ENCODE data around the gene SYT7. TPM values are rescaled to one million over a fixed set of nuclear protein-coding genes. Genes with fewer than 3 reads are reported as not detected.

The SYT7 gene
- total RNA-seq, 2 experiments from 2014 or later: not detected

DNA sequence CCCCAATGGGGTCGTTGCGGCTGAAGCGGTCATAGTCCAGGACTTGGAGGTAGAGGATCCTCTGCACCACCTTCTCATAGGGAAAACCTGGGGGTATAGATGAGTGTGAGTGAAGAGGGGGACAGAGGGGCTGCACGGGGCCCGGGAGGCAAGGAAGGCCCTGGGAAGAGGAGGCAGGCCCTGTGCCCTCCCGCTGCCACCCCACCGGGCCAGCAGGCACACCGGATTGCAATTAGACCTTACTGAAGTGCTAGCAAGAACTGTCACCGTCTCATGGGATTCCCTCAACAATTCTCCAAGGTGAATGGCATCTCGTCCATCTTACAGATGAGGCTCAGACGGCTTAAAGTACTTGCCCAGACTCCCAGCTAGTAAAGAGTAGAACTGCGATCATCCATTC, 56.4 kb downstream of the SYT7 start:
- no peak overlapping the region for H3K27ac Mint-ChIP-seq
- H3K9me3 ChIP-seq (ENCODE audit: control insufficient read depth in 1 of 2, insufficient read depth in 1 of 2, low read length in 2 of 2): no peaks in the 10 kb centered on the region
- H3K4me1 ChIP-seq (ENCODE audit: insufficient read depth, low read length): no peaks in the 10 kb centered on the region
- no peaks in the 10 kb centered on the region for H3K4me1 Mint-ChIP-seq (ENCODE audit: low read depth)
- no peaks in the 10 kb centered on the region for H3K36me3 ChIP-seq (ENCODE audit: insufficient read depth, low read length)
- H3K4me3 ChIP-seq (ENCODE audit: low read length): no peak overlapping the region
- no peaks in the 10 kb centered on the region for H3K36me3 Mint-ChIP-seq (ENCODE audit: low read depth)
- no peak for ATAC-seq (ENCODE audit: poor library complexity)
- TF ChIP-seq, protein P1, sequence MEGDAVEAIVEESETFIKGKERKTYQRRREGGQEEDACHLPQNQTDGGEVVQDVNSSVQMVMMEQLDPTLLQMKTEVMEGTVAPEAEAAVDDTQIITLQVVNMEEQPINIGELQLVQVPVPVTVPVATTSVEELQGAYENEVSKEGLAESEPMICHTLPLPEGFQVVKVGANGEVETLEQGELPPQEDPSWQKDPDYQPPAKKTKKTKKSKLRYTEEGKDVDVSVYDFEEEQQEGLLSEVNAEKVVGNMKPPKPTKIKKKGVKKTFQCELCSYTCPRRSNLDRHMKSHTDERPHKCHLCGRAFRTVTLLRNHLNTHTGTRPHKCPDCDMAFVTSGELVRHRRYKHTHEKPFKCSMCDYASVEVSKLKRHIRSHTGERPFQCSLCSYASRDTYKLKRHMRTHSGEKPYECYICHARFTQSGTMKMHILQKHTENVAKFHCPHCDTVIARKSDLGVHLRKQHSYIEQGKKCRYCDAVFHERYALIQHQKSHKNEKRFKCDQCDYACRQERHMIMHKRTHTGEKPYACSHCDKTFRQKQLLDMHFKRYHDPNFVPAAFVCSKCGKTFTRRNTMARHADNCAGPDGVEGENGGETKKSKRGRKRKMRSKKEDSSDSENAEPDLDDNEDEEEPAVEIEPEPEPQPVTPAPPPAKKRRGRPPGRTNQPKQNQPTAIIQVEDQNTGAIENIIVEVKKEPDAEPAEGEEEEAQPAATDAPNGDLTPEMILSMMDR (IDR thresholded peaks at IDR 0.05): no peak
- ChIA-PET CTCF (no interaction called here), POLR2A (no interaction called here)
- peaks cover 38% of the 10 kb centered on the region for H3K27me3 Mint-ChIP-seq
- no peak overlapping the region for H3K4me3 Mint-ChIP-seq
- no peaks in the 10 kb centered on the region for H3K9me3 Mint-ChIP-seq
- H3K27ac ChIP-seq (ENCODE audit: low read depth in 1 of 2, low read length in 2 of 2): no peak overlapping the region
- DNase-seq: no peak
- H3K27me3 ChIP-seq (ENCODE audit: control insufficient read depth in 1 of 2, insufficient read depth in 2 of 2, low read length in 2 of 2): peaks cover 4 to 5% of the 10 kb centered on the region in 2 experiments
- intact Hi-C loops (cut with DNase I, micrococcal nuclease): no loop called here

DNA sequence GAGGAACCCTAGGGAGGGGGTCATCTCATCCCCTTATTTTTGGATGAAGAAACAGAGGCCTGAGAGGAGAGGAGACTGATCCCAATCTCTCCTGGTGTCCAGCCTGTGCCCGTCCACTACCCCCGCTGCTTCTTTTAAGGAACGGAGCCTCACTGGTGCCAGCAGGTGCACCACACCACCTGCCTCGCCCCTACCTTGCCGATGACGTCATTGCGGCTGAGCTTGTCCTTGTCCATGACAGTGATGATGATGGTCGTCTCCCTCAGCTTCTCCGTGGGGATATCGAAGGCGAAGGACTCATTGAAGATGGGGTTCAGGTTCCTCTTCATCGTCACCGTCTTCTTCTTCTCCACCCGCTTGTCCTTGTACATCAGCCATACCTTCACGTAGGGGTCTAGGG, 58.0 kb downstream of the SYT7 start:
- no peaks in the 10 kb centered on the region for H3K36me3 Mint-ChIP-seq (ENCODE audit: low read depth)
- peaks cover 35% of the 10 kb centered on the region for H3K27me3 Mint-ChIP-seq
- H3K27ac ChIP-seq (ENCODE audit: low read depth in 1 of 2, low read length in 2 of 2): no peak overlapping the region
- no peak overlapping the region for H3K27ac Mint-ChIP-seq
- ChIA-PET CTCF (no interaction called here), POLR2A (no interaction called here)
- H3K9me3 Mint-ChIP-seq: no peaks in the 10 kb centered on the region
- peaks cover 6 to 12% of the 10 kb centered on the region in 2 experiments for H3K27me3 ChIP-seq (ENCODE audit: control insufficient read depth in 1 of 2, insufficient read depth in 2 of 2, low read length in 2 of 2)
- H3K36me3 ChIP-seq (ENCODE audit: insufficient read depth, low read length): no peaks in the 10 kb centered on the region
- no peaks in the 10 kb centered on the region for H3K4me1 ChIP-seq (ENCODE audit: insufficient read depth, low read length)
- ATAC-seq (ENCODE audit: poor library complexity) (no peak), DNase-seq (no peak)
- H3K4me3 Mint-ChIP-seq: no peak overlapping the region
- TF ChIP-seq, protein P1 (IDR thresholded peaks at IDR 0.05): no peak
- intact Hi-C loops (cut with DNase I, micrococcal nuclease): no loop called here
- H3K4me3 ChIP-seq (ENCODE audit: low read length): no peak overlapping the region
- H3K9me3 ChIP-seq (ENCODE audit: control insufficient read depth in 1 of 2, insufficient read depth in 1 of 2, low read length in 2 of 2): peaks cover 0 to 6% of the 10 kb centered on the region in 2 experiments
- no peaks in the 10 kb centered on the region for H3K4me1 Mint-ChIP-seq (ENCODE audit: low read depth)

DNA sequence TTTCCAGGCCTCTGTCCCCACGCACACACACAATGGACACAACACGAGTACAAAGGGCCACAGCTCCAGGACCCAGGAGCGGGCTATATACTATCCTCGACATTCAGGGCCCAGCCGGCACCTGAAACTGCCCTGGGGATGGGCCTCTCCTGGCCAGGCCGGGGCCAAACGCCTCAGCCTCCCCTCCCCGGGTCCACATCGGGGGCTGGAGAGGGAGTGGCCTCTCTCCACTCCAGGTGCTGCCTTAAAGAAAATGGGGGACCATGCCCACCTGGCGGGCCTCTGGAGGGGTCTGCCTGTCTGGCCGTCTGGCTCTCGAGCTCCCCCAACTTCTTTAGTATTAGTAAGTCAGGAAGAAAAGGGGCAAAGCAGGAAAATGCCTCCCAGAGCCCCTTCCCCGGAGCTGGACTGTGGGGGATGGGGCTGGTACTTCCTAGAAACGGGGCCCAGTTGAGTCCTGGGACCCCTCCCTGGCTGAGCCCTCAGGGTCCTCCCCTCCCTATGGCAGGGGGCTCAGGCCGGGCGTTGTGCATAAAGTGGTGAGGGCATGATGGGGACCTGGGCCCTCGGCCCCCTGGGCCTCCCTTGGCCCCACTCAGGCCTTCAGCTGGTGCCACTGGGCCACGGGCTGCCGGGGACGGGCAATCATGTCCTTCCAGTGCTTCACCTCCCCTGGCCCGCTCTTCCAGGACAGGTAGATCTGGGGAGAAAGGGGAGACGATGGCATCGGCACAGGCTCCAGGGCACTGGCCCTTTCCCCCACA, 62.7 kb downstream of the SYT7 start:
- no peaks in the 10 kb centered on the region for H3K9me3 Mint-ChIP-seq

More for the DNA sequence above, 62.7 kb downstream of the SYT7 start:
- H3K4me1 Mint-ChIP-seq (ENCODE audit: low read depth): peaks cover 9% of the 10 kb centered on the region
- no peak overlapping the region for H3K27ac Mint-ChIP-seq
- H3K36me3 Mint-ChIP-seq (ENCODE audit: low read depth): no peaks in the 10 kb centered on the region
- peaks cover 0 to 6% of the 10 kb centered on the region in 2 experiments for H3K9me3 ChIP-seq (ENCODE audit: control insufficient read depth in 1 of 2, insufficient read depth in 1 of 2, low read length in 2 of 2)
- CTCF ChIA-PET: interaction anchor here (1.4 kb wide), 1 partner anchor 9 kb away, joined by 4 read pairs; no protein-coding TSS in a partner anchor
- no peaks in the 10 kb centered on the region for H3K36me3 ChIP-seq (ENCODE audit: insufficient read depth, low read length)
- TF ChIP-seq, protein P1 (IDR thresholded peaks at IDR 0.05): no peak
- ATAC-seq (ENCODE audit: poor library complexity) (no peak), DNase-seq (no peak)
- H3K4me3 ChIP-seq (ENCODE audit: low read length): no peak overlapping the region
- no peak overlapping the region for H3K4me3 Mint-ChIP-seq
- H3K27me3 Mint-ChIP-seq: peaks cover 33% of the 10 kb centered on the region
- peaks cover 13 to 18% of the 10 kb centered on the region in 2 experiments for H3K27me3 ChIP-seq (ENCODE audit: control insufficient read depth in 1 of 2, insufficient read depth in 2 of 2, low read length in 2 of 2)
- intact Hi-C loops (cut with DNase I, micrococcal nuclease): loop anchor here in 1 of 2 experiments (5.0 kb wide), 1 partner anchor 181 kb away; no protein-coding TSS in a partner anchor
- peaks cover 13% of the 10 kb centered on the region for H3K4me1 ChIP-seq (ENCODE audit: insufficient read depth, low read length)
- POLR2A ChIA-PET: no interaction called here
- H3K27ac ChIP-seq (ENCODE audit: low read depth in 1 of 2, low read length in 2 of 2): no peak overlapping the region

Measured in CD4-positive, alpha-beta T cell (primary cell).